NCI-H128 (cell line): Measurements from ENCODE around the gene TNFRSF8.

Source experiments
- DNase-seq: peaks from one replicate; lab custom pipeline; 2025; ENCODE audit not compliant: unreplicated experiment; lab: John Stamatoyannopoulos, UW

Gene TNFRSF8

GRCh38 chr1:12185918-12186678, 123.0 kb downstream of the TNFRSF8 start:
- no peak for DNase-seq

GRCh38 chr1:12186679-12186985, 123.5 kb downstream of the TNFRSF8 start:
- DNase-seq, result no peak

- DNase-seq, result no peak
Observed at GRCh38 chr1:12188115-12188514, 125.0 kb downstream of the TNFRSF8 start.

- DNase-seq, result no peak
Observed at GRCh38 chr1:12188657-12189327, 125.7 kb downstream of the TNFRSF8 start.

GRCh38 chr1:12189328-12189682, 126.2 kb downstream of the TNFRSF8 start:
- DNase-seq, result no peak

GRCh38 chr1:12191242-12192032, 128.3 kb downstream of the TNFRSF8 start:
- no peak for DNase-seq
